ENCODE measurements around the gene PCDHB2.
"Not testable (repeated sequence)": the region's sequence is repeated elsewhere in the genome, so short reads cannot be mapped to it uniquely, and the experiment has no call there.

The PCDHB2 gene

GRCh38 chr5:141135718-141136266 lies 41.4 kb downstream of the PCDHB2 start:
- no peak for DNase-seq (ENCODE audit: low read depth in 1 of 2, low spot score in 1 of 2)

GRCh38 chr5:141137346-141137745 lies 42.9 kb downstream of the PCDHB2 start:
- DNase-seq (ENCODE audit: low read depth in 1 of 2, low spot score in 1 of 2), result not testable (repeated sequence)

All from activated CD4-positive, alpha-beta T cell treated with anti-CD3 and anti-CD28 coated beads, Interleukin-2, amount 50 U/mL, for 24 hours (primary cell).